Tongue (tissue), 2 donors: ENCODE results near the gene SEZ6L2. TPM values are rescaled to one million over a fixed set of nuclear protein-coding genes. Genes with fewer than 3 reads are reported as not detected.
"Not testable (repeated sequence)": the region's sequence is repeated elsewhere in the genome, so short reads cannot be mapped to it uniquely, and the experiment has no call there.

Experiments used
- DNase-seq: peaks from one replicate; pipeline ENCODE4 v3.0.0-alpha.2; 2015
- total RNA-seq: library from RNA; depleted of rRNA; stranded (reverse); fragments of >200 nt; gene quantifications from one replicate; pipeline ENCODE4 v1.2.3, GENCODE V29; 2014

The SEZ6L2 gene
- total RNA-seq = 4.7 TPM

GRCh38 chr16:29899516-29900101 lies at the start of gene SEZ6L2:
Gene SEZ6L2, minus strand, starts transcription at chr16:29899550. Its CDS starts 531 bp downstream, at chr16:29899019.
- DNase-seq = peak; percentile 84

DNA sequence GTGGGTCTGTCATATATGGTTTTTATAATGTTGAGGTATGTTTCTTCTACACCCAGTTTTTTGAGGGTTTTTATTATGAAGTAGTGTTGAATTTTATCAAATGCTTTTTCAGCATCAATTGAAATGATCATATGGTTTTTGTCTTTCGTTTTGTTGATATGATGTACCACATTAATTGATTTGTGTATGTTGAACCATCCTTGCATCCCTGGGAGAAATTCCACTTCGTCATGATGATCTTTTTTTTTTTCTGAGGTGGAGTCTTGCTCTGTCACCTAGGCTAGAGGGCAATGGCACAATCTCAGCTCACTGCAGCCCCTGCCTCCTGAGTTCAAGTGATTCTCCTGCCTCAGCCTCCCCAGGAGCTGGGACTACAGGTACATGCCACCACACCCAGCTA lies 48.5 kb upstream of the SEZ6L2 start:
- DNase-seq = no peak

DNA sequence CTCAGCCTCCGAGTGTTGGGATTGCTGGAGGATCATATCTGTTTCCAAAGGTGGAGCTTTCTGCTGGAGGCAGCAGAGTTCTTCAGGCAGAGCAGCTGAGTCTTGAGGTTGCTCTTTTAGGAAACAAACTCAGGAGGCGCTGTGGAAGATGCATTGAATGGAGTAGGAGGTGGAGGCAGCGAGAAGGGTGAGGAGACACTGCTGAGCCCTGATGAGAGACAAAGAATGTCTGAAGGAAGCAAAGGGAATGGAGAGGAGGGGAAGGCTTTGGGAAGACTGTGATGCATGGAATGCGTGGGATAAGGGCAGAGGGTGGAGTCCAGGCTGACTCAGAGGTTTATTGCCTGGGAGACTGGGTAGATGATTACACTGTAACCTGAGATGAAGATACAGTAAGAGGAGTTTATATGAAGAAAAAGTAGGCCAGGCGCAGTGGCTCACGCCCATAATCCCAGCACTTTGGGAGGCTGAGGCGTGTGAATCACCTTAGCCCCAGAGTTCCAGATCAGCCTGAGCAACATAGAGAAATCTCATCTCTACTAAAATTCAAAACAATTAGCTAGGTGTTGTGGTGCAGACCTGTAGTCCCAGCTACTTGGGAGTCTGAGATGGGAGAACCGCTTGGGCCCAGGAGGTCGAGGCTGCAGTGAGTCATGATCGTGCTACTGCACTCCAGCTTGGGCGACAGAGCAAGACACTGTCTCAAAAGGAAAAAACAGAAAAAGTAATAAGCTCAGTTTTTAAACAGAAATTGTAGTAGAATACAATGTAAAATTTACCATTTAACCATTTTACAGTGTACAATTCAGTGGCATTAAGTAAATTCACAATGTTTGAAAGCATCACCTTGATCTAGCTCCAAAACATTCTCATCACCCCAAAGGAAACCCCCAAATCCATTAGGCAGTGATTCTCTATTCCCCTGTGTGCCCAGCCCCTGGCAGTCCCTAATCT lies 44.8 kb upstream of the SEZ6L2 start:
- DNase-seq = peak; percentile 70

DNA sequence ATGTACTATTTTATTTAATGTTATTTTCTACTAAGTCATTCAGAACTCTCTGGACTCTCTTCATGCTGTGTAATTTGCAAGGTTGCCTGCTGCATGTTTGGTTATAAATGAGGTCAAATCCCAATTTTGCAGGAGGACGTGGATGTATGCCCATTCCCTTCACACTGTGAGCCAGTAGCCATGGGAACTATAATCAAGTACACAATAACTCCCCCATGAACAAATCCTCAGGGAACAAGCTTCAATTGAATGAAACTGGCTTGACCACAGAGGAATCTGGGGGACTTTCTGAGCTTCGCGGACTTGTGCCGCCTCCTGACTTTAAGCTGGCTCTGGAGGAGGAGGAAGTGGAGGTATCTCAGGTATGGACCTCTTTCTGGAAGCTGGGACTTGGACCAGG lies 41.3 kb upstream of the SEZ6L2 start:
- DNase-seq = no peak

GRCh38 chr16:29931750-29932149 lies 32.4 kb upstream of the SEZ6L2 start:
- DNase-seq = not testable (repeated sequence)

GRCh38 chr16:29927070-29927905 lies 27.9 kb upstream of the SEZ6L2 start:
- DNase-seq = no peak

GRCh38 chr16:29926711-29927052 lies 27.3 kb upstream of the SEZ6L2 start:
- peak; percentile 58 for DNase-seq

GRCh38 chr16:29925781-29926710 lies 26.7 kb upstream of the SEZ6L2 start, which contains the start of gene KCTD13:
Gene KCTD13, minus strand, starts transcription at chr16:29926226. Its CDS starts 193 bp downstream, at chr16:29926033.
- peak; percentile 94 for DNase-seq

DNA sequence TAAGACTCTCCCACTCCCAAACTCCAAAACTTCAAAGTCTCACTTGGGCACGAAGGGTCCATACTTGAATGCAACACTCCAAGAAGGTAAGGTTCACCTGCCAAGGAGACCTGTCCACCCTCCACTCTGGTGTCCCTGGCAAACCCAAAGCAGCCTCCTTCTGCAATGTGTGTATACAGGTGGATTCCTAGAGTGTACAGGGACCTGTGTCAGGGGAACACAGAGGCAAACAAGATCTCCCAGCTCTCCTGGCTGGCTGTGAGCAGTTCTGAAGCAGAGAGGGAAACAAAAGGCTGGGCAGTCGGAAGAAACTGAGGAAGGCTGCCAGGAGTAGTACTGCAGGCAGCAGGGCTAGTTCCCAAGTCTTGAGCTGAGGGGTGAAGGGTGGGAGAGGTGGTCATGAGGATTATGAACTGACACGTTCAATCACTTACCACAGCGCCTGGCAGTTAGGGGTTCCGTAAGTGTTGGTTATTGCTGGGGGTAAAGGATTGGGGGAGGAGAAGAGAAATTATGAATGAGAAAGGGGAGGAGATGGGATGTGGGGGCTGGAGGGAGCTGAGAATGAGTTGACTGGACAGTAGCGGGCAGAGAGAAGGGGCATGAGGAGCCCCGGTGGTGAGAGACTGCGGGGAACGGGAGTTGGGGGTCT lies 25.9 kb upstream of the SEZ6L2 start:
- no peak for DNase-seq

DNA sequence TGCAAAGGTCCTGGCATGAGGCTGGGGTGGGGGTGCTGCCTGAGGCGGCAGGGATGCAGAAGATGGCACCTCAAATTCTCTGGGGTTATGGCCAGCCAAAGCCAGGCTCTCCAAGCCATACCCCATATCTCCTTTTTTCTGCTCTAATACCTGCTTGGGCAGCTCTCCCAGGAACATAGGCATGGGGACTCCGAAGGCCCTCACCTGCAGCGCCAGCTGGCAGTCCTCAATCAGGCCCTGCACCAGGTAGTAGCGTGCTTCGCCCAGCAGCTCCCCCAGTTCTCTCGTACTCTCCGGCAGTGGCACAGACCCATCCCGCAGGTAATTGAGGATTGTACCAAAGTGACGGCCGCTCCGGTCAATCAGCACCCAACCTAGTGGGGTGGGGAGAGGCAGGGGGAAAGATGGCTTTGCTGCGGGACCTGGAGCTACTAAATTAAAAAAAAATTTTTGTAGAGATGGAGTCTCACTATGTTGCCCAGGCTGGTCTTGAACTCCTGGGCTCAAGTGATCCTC lies 23.7 kb upstream of the SEZ6L2 start:
- DNase-seq = no peak

GRCh38 chr16:29922326-29922725 lies 23.0 kb upstream of the SEZ6L2 start:
- no peak for DNase-seq

DNA sequence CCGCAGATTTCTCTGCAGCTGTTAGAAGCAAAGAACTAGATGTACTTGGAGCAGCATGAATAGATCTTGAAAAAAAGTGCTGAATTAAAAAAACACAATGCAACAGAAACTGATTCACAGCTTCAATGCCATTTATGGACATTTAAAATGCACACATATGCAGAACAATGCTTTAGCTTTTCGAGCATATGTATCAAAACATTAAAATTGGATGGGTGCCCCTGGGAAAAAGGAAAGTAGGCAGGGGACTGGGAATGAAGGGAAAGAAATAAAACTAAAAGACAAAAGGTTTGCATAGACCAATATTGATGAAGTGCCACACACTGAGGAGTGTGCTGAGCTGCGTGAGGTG lies 21.7 kb upstream of the SEZ6L2 start:
- no peak for DNase-seq

DNA sequence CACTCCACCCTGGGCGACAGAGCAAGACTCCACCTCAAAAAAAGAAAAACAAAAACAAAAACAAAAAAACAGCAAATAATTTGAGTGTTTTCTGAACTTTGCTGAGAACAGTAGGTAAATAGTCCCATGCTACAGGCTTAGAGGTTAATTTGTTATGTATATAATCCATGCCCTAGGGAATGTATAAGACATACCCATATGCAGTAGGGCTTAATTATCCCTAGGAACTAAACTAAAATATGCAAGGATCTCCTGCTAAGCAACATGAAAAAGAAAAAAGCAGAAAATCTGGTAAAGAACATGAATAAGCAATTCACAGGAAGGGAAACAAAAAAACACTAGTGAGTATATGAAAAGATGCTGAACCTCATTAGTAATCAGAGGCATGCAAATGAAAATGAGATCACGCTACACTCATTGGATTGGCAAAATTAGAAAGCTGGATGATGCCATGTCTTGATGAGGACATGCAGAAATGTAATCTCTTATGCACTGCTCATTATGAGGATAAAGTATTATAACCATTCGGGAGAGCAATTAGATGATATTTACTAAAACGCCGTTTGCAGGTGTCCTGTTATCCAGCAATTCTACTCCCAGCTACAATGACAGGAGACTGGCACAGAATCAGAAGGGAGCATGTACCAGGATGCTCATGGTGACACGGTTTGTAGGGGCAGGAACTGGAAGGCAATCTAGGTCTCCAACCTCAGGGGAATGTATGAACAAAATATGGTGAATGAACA lies 21.1 kb upstream of the SEZ6L2 start:
- no peak for DNase-seq

DNA sequence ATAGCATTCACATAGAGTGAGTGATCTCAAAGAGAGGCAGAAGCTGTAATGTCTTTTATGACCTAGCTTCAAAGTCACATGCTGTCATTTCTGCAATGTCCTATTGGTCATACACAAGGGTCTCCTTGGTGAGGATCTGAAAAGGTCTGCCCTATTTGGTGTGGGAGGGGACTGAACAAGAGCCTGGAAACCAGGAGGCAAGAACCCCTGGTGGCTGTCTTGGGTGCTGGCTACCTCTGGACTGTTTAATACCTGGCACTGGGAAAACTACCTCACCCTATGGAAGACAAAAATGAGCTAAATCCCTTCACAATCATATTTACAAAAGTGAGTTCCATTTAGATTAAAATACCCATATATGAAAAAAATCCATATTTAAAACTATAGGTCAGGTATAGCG lies 17.6 kb upstream of the SEZ6L2 start:
- DNase-seq = no peak

DNA sequence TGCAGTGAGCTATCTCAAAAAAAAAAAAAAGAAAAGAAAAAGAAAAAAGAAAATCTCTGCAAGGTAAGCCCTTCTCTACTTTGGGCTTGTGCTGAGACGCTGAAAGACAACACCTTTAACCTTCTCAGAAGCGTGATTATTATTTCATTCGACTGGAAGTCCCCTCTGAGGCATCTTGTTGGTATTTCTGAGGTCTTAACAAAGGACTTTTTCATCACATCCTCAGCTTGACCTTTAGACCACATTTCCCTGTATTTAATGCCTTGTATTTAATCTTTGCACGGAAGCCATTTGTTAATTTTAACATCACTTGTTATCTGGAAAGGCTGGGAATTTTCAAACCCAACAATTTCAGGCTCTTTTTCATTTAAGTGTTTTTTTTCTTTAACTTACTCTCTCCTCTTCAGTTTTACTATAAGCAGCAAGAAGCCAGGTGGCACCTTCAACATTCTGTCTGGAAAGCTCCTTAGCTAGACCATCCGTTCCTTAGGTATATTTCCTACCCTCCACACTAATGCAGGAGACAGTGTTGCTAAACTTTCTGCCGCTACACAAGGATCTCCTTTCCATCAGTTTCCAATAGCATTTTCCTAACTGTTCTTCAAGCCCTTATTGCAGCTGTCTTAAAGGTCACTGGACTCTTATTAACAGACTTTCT lies 16.4 kb upstream of the SEZ6L2 start:
- no peak for DNase-seq

DNA sequence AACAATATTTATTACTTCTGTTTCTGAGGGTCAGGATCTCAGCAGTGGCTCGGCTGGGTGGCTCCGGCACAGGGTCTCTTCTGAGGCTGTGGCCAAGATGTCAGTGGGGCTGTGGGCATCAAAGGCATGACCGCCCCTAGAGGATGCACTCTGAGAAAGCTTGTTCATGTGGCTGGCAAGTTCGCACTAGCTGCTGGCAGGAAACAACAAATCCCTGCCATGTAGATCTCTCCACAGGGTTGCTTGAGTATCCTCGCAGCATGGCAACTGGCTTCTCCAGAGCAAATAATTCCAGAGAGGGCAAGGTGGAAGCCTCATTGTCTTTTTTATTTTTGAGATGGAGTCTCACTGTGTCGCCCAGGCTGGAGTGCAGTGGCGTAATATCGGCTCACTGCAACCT lies 14.2 kb upstream of the SEZ6L2 start:
- DNase-seq = no peak

DNA sequence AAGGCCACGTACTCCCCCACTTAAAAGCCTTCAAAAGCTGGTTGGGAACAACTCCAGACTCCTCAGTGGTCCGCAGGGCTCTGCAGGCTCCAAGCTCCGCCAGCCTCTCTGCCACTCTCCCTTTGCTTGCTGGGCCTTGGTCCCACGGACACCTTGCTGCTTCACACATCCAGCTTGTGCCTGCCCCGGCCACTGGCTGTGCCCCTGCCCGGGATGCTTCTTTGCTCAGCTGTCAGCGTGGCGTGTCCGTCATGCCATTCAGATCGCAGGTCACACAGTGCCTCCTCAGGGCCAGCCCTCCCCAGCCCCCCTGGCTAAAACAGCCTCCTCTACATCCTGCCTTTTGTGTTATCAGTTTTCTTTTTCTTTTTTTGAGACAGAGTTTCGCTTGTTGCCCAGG lies 12.7 kb upstream of the SEZ6L2 start:
- no peak for DNase-seq

GRCh38 chr16:29911676-29912010 lies 12.3 kb upstream of the SEZ6L2 start:
- no peak for DNase-seq

GRCh38 chr16:29910819-29911675 lies 11.7 kb upstream of the SEZ6L2 start:
- DNase-seq = no peak
